HepG2 (cell line): Measurements from ENCODE around the gene DLG2. TPM values are rescaled to one million over a fixed set of nuclear protein-coding genes. Genes with fewer than 3 reads are reported as not detected.

Source experiments
- ATAC-seq: fragments of 200-7000 bp; cut with Tn5 transposase; 3 replicates; pipeline ENCODE4 v1.9.1; 2020; ENCODE audit warnings: mild to moderate bottlenecking, moderate library complexity
- BruUV-seq: library from RNA; stranded (reverse); fragments of 400-500 nt; replicated peaks from 2 replicates; lab custom pipeline; 2021; lab: Mats Ljungman, UMichigan
- CTCF ChIA-PET: fragments of 300-600 bp; formaldehyde crosslinking; extraction: SDS; loops from one replicate; lab custom pipeline; 2021; ENCODE audit warnings: low total read pairs, inconsistent platforms, low intra/inter-chr PET ratio; lab: Yijun Ruan, JAX
- POLR2A ChIA-PET: fragments of 350-600 bp; sonication (Branson Sonifier 250); formaldehyde crosslinking; loops from one replicate; lab custom pipeline; 2020; ENCODE audit warnings: antibody characterized with exemption, inconsistent platforms; lab: Yijun Ruan, JAX
- DNase-seq: peaks from one replicate; pipeline ENCODE4 v3.0.0-alpha.2; 2015; ENCODE audit warnings: low spot score
- FAIRE-seq: peaks from 3 replicates; lab custom pipeline; 2011; peaks lifted over from hg19 to GRCh38; lab: Jason Lieb, UNC
- H2AFZ ChIP-seq: one replicate; pipeline ENCODE4 v1.6.1; 2011; ENCODE audit warnings: low read length, inconsistent platforms
- H3K27ac ChIP-seq: fragments of 300-600 bp; 3 replicates; pipeline ENCODE4 v1.8.0; 2011; ENCODE audit warnings: mixed run types, mild to moderate bottlenecking, mixed read lengths, low read length, inconsistent platforms; ENCODE audit not compliant: insufficient read depth; ENCODE audit errors: extremely low read length
- H3K27me3 ChIP-seq, 2 experiments: fragments of 200-600 bp in 1 of 2; 2 replicates in 1 of 2; 3 replicates in 1 of 2; pipeline versions ENCODE4 v1.6.0 to v1.8.0; 2011; ENCODE audit warnings: low read length in 2 of 2, mild to moderate bottlenecking in 2 of 2, moderate library complexity in 2 of 2, inconsistent platforms in 1 of 2; ENCODE audit not compliant: insufficient read depth in 2 of 2, control insufficient read depth in 1 of 2
- H3K36me3 ChIP-seq, 2 experiments: fragments of 200-600 bp in 1 of 2; replicated peaks in 1 of 2; 2 replicates in 1 of 2; 3 replicates in 1 of 2; pipeline versions ENCODE4 v1.5.1 to v1.8.0; 2011; ENCODE audit warnings: low read length in 2 of 2, inconsistent platforms in 1 of 2; ENCODE audit not compliant: insufficient read depth in 2 of 2, control insufficient read depth in 1 of 2
- H3K4me1 ChIP-seq: 2 replicates; pipeline ENCODE4 v1.5.1; 2012; ENCODE audit warnings: low read length, inconsistent platforms; ENCODE audit not compliant: insufficient read depth
- H3K4me2 ChIP-seq: 2 replicates; pipeline ENCODE4 v1.6.0; 2011; ENCODE audit warnings: low read depth, low read length, inconsistent platforms
- H3K4me3 ChIP-seq, 3 experiments: fragments of 200-600 bp in 1 of 3; sonication (generic), shearing (Covaris generic) in 1 of 3; replicated peaks in 1 of 3; 2 replicates each; pipeline ENCODE4 v1.5.1; 2011 to 2016; ENCODE audit warnings: low read length in 3 of 3, inconsistent platforms in 2 of 3, low read depth in 2 of 3, mild to moderate bottlenecking in 2 of 3, control low read depth in 1 of 3, mixed read lengths in 1 of 3; ENCODE audit not compliant: insufficient read depth in 1 of 3
- H3K79me2 ChIP-seq: one replicate; pipeline ENCODE4 v1.6.1; 2011; ENCODE audit warnings: low read length, inconsistent platforms; ENCODE audit not compliant: insufficient read depth
- H3K9ac ChIP-seq: 2 replicates; pipeline ENCODE4 v1.6.0; 2011; ENCODE audit warnings: mild to moderate bottlenecking, low read depth, low read length, inconsistent platforms; ENCODE audit not compliant: insufficient read depth
- H3K9me3 ChIP-seq: 2 replicates; pipeline ENCODE4 v1.5.1; 2012; ENCODE audit warnings: mild to moderate bottlenecking, low read length
- H4K20me1 ChIP-seq: 2 replicates; pipeline ENCODE4 v1.6.0; 2011; ENCODE audit warnings: inconsistent platforms, mild to moderate bottlenecking, low read length, moderate library complexity; ENCODE audit not compliant: insufficient read depth
- CEBPB ChIP-seq: IDR thresholded peaks from 2 replicates; pipeline ENCODE4 v1.6.1; 2011; ENCODE audit warnings: low read depth, low read length, improper control_type of control experiment, borderline replicate concordance
- CREB3 ChIP-seq: sonication (generic); formaldehyde crosslinking; IDR thresholded peaks from 2 replicates; pipeline ENCODE4 v1.5.0; 2020; ENCODE audit warnings: missing genetic modification reagents
- ELF1 ChIP-seq: sonication (generic); formaldehyde crosslinking; IDR thresholded peaks from 2 replicates; pipeline ENCODE4 v1.4.0; 2020; ENCODE audit warnings: missing genetic modification reagents
- ELF3 ChIP-seq: IDR thresholded peaks from 2 replicates; pipeline ENCODE4 v1.6.1; 2016; ENCODE audit warnings: missing genetic modification reagents, missing compliant biosample characterization
- EZH2 ChIP-seq: conservative IDR thresholded peaks from 2 replicates; pipeline ENCODE4 v1.6.1; 2012; ENCODE audit warnings: mild to moderate bottlenecking, low read depth, low read length, moderate library complexity
- KDM6A ChIP-seq: IDR thresholded peaks from 2 replicates; pipeline ENCODE4 v1.6.1; 2016; ENCODE audit warnings: low read depth
- NCOA5 ChIP-seq: sonication (generic); formaldehyde crosslinking; IDR thresholded peaks from 2 replicates; pipeline ENCODE4 v1.4.0; 2020; ENCODE audit warnings: missing genetic modification reagents
- NFIC ChIP-seq: IDR thresholded peaks from 2 replicates; pipeline ENCODE4 v1.6.1; 2012; ENCODE audit warnings: mild to moderate bottlenecking, low read length, inconsistent platforms
- PCBP1 ChIP-seq: fragments of 200-400 bp; formaldehyde crosslinking; IDR thresholded peaks from 2 replicates; pipeline ENCODE4 v1.6.1; 2017; ENCODE audit warnings: mild to moderate bottlenecking, low read depth, low read length, borderline replicate concordance
- PHF20 ChIP-seq: sonication (generic); formaldehyde crosslinking; IDR thresholded peaks from 2 replicates; pipeline ENCODE4 v1.5.0; 2020; ENCODE audit warnings: mild to moderate bottlenecking, missing genetic modification reagents
- SRSF1 ChIP-seq: fragments of 200-400 bp; formaldehyde crosslinking; optimal IDR thresholded peaks from 2 replicates; pipeline ENCODE3; 2017; ENCODE audit warnings: mild to moderate bottlenecking, low read depth, low read length, moderate library complexity
- STAT5B ChIP-seq: sonication (generic); formaldehyde crosslinking; IDR thresholded peaks from 2 replicates; pipeline ENCODE4 v1.4.0; 2020; ENCODE audit warnings: missing genetic modification reagents
- TBP ChIP-seq: sonication (generic); formaldehyde crosslinking; IDR thresholded peaks from 2 replicates; pipeline ENCODE4 v1.5.0; 2020; ENCODE audit warnings: missing genetic modification reagents
- ZMYM3 ChIP-seq: sonication (generic); formaldehyde crosslinking; IDR thresholded peaks from 2 replicates; pipeline ENCODE4 v1.5.1; 2020; ENCODE audit warnings: mild to moderate bottlenecking, missing genetic modification reagents
- ZNF12 ChIP-seq: sonication (generic); formaldehyde crosslinking; IDR thresholded peaks from 2 replicates; pipeline ENCODE4 v1.5.0; 2020; ENCODE audit warnings: missing genetic modification reagents
- ZNF17 ChIP-seq: sonication (generic); formaldehyde crosslinking; IDR thresholded peaks from 2 replicates; pipeline ENCODE4 v1.5.0; 2020; ENCODE audit warnings: mild to moderate bottlenecking, missing genetic modification reagents
- ZNF225 ChIP-seq: sonication (generic); formaldehyde crosslinking; IDR thresholded peaks from 2 replicates; pipeline ENCODE4 v1.4.0; 2020; ENCODE audit warnings: mild to moderate bottlenecking, missing genetic modification reagents
- ZNF451 ChIP-seq: sonication (generic); formaldehyde crosslinking; IDR thresholded peaks from 2 replicates; pipeline ENCODE4 v1.5.0; 2020; ENCODE audit warnings: mild to moderate bottlenecking, missing genetic modification reagents
- ZNF558 ChIP-seq: sonication (generic); formaldehyde crosslinking; IDR thresholded peaks from 2 replicates; pipeline ENCODE4 v1.9.0; 2022; ENCODE audit warnings: mild to moderate bottlenecking, missing genetic modification reagents, borderline replicate concordance
- WGBS: methylation state at CpG from one replicate; pipeline ENCODE4 v1.1.6; 2017; ENCODE audit warnings: low lambda C conversion rate; 5-methylcytosine and 5-hydroxymethylcytosine counted together
- in situ Hi-C: cut with HindIII; loops from 2 replicates; pipeline ENCODE4 v1.10.0; 2017; ENCODE audit warnings: low pct_unique_long_range_greater_than_20kb; ENCODE audit not compliant: extremely low pct_ligation_motif_present
- intact Hi-C: fragments of 100-400 bp; cut with micrococcal nuclease; formaldehyde crosslinking; loops from one replicate; pipeline ENCODE4 v1.10.0; 2022; ENCODE audit not compliant: unreplicated experiment
- polyA plus RNA-seq, 8 experiments: library from polyadenylated mRNA; depleted of rRNA in 3 of 8; stranded (reverse) in 7 of 8; unstranded in 1 of 8; fragments of >200 nt; fragmentation: Illumina TruSeq in 4 of 8; extraction: Trizol in 4 of 8; gene quantifications; 2 replicates each; pipeline versions ENCODE4 v1.2.1 to v1.2.3, GENCODE V29; 2011 to 2016; ENCODE audit warnings: low read depth in 4 of 8, missing spikeins in 1 of 8, mixed read lengths in 1 of 8; ENCODE audit not compliant: insufficient read depth in 1 of 8
- total RNA-seq, 5 experiments: library from RNA; depleted of rRNA; stranded (reverse); fragments of >200 nt; fragmentation: Illumina TruSeq; extraction: Trizol; gene quantifications; 2 replicates each; pipeline ENCODE4 v1.2.3, GENCODE V29; 2016; ENCODE audit warnings: low read depth in 1 of 5

Gene DLG2
- total and polyA plus RNA-seq, 2 of the 13 experiments (the other 11 are each of a cell fraction or from before 2014, with no cell fraction given), result 0.46 to 1.0 TPM

- Histone ChIP-seq H3K36me3 (no peaks in the 10 kb centered on the region), H3K4me2 (no peak overlapping the region), H3K27me3 (no peaks in the 10 kb centered on the region), H3K9me3 (no peaks in the 10 kb centered on the region), H3K4me3 (no peak overlapping the region), H3K4me1 (no peaks in the 10 kb centered on the region), H2AFZ (no peak overlapping the region), H3K79me2 (no peaks in the 10 kb centered on the region), H3K9ac (no peak overlapping the region), H4K20me1 (no peaks in the 10 kb centered on the region), H3K27ac (no peak overlapping the region)
- 9% methylated on average over 2 of the region's 2 CpGs for WGBS
- FAIRE-seq, result no peak
- no TSS peak for BruUV-seq
- no peak for TF ChIP-seq ZNF12
- TF ChIP-seq ELF1 (CRISPR knock-in tag), result no peak
- TF ChIP-seq TBP (CRISPR knock-in tag), result no peak
- TF ChIP-seq ZNF451 (CRISPR knock-in tag), result no peak
- no peak for TF ChIP-seq ZNF17 (CRISPR knock-in tag)
- no peak for TF ChIP-seq STAT5B (CRISPR knock-in tag)
- TF ChIP-seq EZH2, result no peak
- no peak for TF ChIP-seq CREB3 (CRISPR knock-in tag)
- TF ChIP-seq NFIC, result no peak
- TF ChIP-seq PHF20 (CRISPR knock-in tag), result no peak
- TF ChIP-seq KDM6A, result no peak
- TF ChIP-seq SRSF1, result no peak
- no peak for TF ChIP-seq PCBP1
- no peak for TF ChIP-seq ELF3 (CRISPR knock-in tag)
- TF ChIP-seq ZNF225 (CRISPR knock-in tag), result no peak
- no peak for TF ChIP-seq NCOA5 (CRISPR knock-in tag)
- no peak for TF ChIP-seq ZMYM3 (CRISPR knock-in tag)
- no peak for TF ChIP-seq ZNF558 (CRISPR knock-in tag)
- TF ChIP-seq CEBPB, result no peak
- intact Hi-C loops, result loop anchor here (10.0 kb wide), 2 partner anchors 618 to 1212 kb away; no protein-coding TSS in a partner anchor
- DNase-seq, result no peak
- CTCF ChIA-PET, result no interaction called here
- in situ Hi-C loops, result loop anchor here (10.0 to 25.0 kb wide), 2 partner anchors 228 to 810 kb away; no protein-coding TSS in a partner anchor
- no peak for ATAC-seq
- POLR2A ChIA-PET, result no interaction called here
Measured at GRCh38 chr11:85596886-85597285, 30.3 kb downstream of the DLG2 start.
